ENCODE measurements around the gene FAM107A. TPM values are rescaled to one million over a fixed set of nuclear protein-coding genes. Genes with fewer than 3 reads are reported as not detected.

Gene FAM107A
- total RNA-seq, 3 donors from 2014 or later = 2.2 to 24.1 (median 23.6) TPM

DNA sequence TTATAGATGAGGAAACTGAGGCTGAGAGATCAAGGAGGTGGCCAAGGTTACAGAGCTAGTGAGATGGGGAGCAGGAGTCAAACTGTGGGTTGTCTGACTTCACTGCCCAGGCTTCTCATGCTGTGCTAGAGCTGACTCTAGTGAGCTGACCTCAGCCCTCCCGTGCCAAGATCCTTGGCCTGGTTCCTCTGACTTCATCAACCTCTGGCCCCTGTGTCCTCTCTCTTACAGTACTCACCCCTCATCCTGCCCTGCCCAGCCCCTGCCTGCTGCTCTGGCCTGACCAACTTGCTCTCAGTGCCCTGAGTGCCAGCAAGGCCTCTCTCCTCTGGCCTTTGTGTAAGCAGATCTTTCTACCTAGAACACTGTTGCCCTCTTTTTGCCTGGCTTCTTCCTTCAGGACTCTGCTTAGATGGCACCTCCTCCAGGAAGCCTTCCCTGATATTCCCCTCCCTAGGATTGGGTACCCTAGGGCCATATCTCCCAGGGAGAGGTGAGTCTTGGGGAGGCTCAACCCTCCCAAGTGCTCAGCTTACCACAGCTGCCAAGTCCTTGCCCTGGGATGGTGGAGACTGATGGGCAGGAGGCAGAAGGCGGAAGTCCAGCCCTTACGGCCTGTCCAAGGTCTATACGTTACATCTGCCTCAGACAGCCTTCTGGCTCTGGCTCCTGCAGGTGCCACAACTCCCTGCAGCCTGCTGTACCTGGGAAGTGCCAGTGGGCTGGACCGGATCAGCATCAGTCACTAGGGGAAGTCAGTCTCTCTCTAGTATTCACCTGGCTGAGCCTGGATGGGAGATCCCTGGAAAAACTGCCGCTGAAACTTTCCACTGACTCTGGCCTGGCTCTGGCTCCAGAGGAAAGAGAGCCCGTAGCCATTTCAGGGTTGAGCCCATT lies 36.3 kb upstream of the FAM107A start:
- TF ChIP-seq, protein P1, sequence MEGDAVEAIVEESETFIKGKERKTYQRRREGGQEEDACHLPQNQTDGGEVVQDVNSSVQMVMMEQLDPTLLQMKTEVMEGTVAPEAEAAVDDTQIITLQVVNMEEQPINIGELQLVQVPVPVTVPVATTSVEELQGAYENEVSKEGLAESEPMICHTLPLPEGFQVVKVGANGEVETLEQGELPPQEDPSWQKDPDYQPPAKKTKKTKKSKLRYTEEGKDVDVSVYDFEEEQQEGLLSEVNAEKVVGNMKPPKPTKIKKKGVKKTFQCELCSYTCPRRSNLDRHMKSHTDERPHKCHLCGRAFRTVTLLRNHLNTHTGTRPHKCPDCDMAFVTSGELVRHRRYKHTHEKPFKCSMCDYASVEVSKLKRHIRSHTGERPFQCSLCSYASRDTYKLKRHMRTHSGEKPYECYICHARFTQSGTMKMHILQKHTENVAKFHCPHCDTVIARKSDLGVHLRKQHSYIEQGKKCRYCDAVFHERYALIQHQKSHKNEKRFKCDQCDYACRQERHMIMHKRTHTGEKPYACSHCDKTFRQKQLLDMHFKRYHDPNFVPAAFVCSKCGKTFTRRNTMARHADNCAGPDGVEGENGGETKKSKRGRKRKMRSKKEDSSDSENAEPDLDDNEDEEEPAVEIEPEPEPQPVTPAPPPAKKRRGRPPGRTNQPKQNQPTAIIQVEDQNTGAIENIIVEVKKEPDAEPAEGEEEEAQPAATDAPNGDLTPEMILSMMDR (IDR thresholded peaks at IDR 0.05) = no peak
- no peaks in the 10 kb centered on the region for H3K36me3 ChIP-seq (ENCODE audit: low read depth)
- no peak for ATAC-seq
- DNase-seq = no peak
- intact Hi-C loops (cut with DNase I, micrococcal nuclease) = no loop called here
- H3K4me3 ChIP-seq = no peak overlapping the region
- H3K4me1 ChIP-seq (ENCODE audit: low read depth) = no peaks in the 10 kb centered on the region
- H3K9me3 ChIP-seq = no peaks in the 10 kb centered on the region

DNA sequence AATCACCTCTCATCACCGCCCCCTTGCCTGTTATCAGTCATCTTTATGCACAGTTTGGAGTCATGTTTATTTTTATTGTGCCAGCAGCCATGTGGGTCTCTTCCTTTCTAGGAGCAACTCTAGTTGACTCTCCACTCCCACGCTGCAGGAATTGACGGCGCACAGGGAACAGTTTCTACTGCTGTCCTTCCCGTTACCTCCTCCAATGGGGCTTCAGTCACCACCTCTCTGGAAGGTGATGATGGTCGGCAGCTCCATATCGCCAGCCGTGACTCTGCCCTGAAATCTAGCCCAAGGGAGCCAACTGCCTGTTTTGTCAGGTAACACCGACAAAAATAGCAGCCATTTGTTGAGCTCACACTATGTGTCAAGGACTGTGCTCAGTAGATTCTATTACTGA lies 35.6 kb upstream of the FAM107A start:
- TF ChIP-seq, protein P1 (IDR thresholded peaks at IDR 0.05) = no peak
- H3K4me3 ChIP-seq = no peak overlapping the region
- DNase-seq (no peak), ATAC-seq (no peak)
- no peaks in the 10 kb centered on the region for H3K36me3 ChIP-seq (ENCODE audit: low read depth)
- intact Hi-C loops (cut with DNase I, micrococcal nuclease) = no loop called here
- H3K4me1 ChIP-seq (ENCODE audit: low read depth) = no peaks in the 10 kb centered on the region
- H3K9me3 ChIP-seq = no peaks in the 10 kb centered on the region

DNA sequence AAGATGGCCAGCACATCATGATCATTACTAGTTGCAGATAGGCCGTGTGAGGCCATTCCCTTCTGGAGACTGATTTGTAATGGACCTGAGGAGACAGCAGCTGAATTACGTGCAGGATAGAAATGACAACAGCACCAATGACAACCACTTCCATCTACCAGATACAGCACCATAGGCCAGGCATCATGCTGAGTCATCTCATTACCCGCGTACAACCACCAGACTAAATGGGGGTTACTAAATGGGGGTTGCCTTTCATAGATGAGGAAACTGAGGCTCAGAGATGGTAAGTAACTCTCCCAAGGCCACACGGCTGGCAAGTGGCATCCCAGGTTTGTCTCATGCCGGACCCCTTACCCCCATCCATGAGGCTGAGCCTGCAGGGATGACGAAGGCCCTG lies 32.8 kb upstream of the FAM107A start:
- H3K4me1 ChIP-seq (ENCODE audit: low read depth) = no peaks in the 10 kb centered on the region
- no peaks in the 10 kb centered on the region for H3K36me3 ChIP-seq (ENCODE audit: low read depth)
- intact Hi-C loops (cut with DNase I, micrococcal nuclease) = no loop called here
- TF ChIP-seq, protein P1 (IDR thresholded peaks at IDR 0.05) = no peak
- no peak for ATAC-seq
- H3K9me3 ChIP-seq = no peaks in the 10 kb centered on the region
- no peak for DNase-seq
- no peak overlapping the region for H3K4me3 ChIP-seq

DNA sequence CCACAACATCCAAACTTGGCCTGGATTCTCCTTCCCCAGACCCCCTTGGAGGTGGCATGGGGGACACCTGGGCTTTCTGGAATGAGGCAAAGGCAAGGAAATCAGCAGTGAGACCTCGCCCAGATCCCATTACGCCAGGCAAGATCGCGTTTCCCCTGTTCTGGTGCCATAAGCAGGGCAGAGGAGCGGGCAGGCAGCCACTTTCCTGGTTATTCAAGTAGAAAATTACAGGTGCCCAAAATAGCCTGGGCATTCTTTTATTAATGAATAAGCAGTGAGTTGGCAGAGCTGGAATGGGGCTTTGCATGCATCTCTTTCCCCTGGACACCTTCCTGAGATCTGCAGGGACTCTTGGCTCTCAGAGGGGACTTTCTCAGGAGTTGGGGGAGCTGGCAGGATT lies 31.5 kb upstream of the FAM107A start:
- Histone ChIP-seq H3K4me1 (ENCODE audit: low read depth) (no peaks in the 10 kb centered on the region), H3K9me3 (no peaks in the 10 kb centered on the region), H3K36me3 (ENCODE audit: low read depth) (no peaks in the 10 kb centered on the region), H3K4me3 (no peak overlapping the region)
- ATAC-seq (no peak), DNase-seq (no peak)
- TF ChIP-seq, protein P1 (IDR thresholded peaks at IDR 0.05) = no peak
- intact Hi-C loops (cut with DNase I, micrococcal nuclease) = no loop called here

DNA sequence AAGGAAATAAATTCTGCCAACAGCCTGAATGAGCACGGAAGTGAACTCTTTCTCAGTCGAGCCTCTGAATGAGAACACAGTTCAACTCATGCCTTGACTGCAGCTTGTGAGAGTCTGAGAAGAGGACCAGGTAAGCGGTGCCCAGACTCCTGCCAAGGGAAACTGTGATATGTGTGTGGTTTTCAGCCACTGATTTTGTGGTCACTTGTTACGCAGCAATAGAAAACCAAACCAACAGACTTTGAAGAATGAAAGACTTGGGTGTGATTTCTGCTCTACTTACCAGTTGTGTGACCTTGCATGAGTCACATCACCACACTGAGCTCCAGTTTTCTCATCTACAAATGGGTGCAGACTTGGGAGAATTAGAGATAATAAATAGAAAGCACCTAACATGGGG lies 30.6 kb upstream of the FAM107A start:
- DNase-seq (no peak), ATAC-seq (no peak)
- Histone ChIP-seq H3K4me1 (ENCODE audit: low read depth) (no peaks in the 10 kb centered on the region), H3K9me3 (no peaks in the 10 kb centered on the region), H3K36me3 (ENCODE audit: low read depth) (no peaks in the 10 kb centered on the region), H3K4me3 (no peak overlapping the region)
- TF ChIP-seq, protein P1 (IDR thresholded peaks at IDR 0.05) = no peak
- intact Hi-C loops (cut with DNase I, micrococcal nuclease) = no loop called here

Data from mucosa of descending colon (tissue), 3 donors.